HepG2 (cell line): ENCODE data around the gene CPT1C. TPM values are rescaled to one million over a fixed set of nuclear protein-coding genes. Genes with fewer than 3 reads are reported as not detected.

Experiments
- CC2D1A ChIP-seq: sonication (generic); formaldehyde crosslinking; IDR thresholded peaks from 2 replicates; pipeline ENCODE4 v1.8.1; 2023; ENCODE audit warnings: mild to moderate bottlenecking, missing genetic modification reagents
- FOXP4 ChIP-seq: sonication (generic); formaldehyde crosslinking; IDR thresholded peaks from 2 replicates; pipeline ENCODE4 v1.4.0; 2020; ENCODE audit warnings: missing genetic modification reagents
- ISL2 ChIP-seq: sonication (generic); formaldehyde crosslinking; IDR thresholded peaks from 2 replicates; pipeline ENCODE4 v1.5.0; 2020; ENCODE audit warnings: missing genetic modification reagents
- KDM4B ChIP-seq: sonication (generic); formaldehyde crosslinking; IDR thresholded peaks from 2 replicates; pipeline ENCODE4 v1.4.0; 2020; ENCODE audit warnings: missing genetic modification reagents
- MXD1 ChIP-seq: sonication (generic); formaldehyde crosslinking; IDR thresholded peaks from 2 replicates; pipeline ENCODE4 v1.4.0; 2020; ENCODE audit warnings: mild to moderate bottlenecking, missing genetic modification reagents
- NFAT5 ChIP-seq: sonication (generic); formaldehyde crosslinking; IDR thresholded peaks from 2 replicates; pipeline ENCODE4 v1.4.0; 2020; ENCODE audit warnings: missing genetic modification reagents
- PHF5A ChIP-seq: IDR thresholded peaks from one replicate; pipeline ENCODE4 v1.6.1; 2018; ENCODE audit warnings: low read depth, missing genetic modification reagents; ENCODE audit not compliant: unreplicated experiment
- POLR2G ChIP-seq: fragments of 200-400 bp; formaldehyde crosslinking; IDR thresholded peaks from 2 replicates; pipeline ENCODE4 v1.6.1; 2018; ENCODE audit warnings: mild to moderate bottlenecking, low read depth, low read length, moderate library complexity
- SALL2 ChIP-seq: sonication (generic); formaldehyde crosslinking; IDR thresholded peaks from 2 replicates; pipeline ENCODE4 v1.8.1; 2023; ENCODE audit warnings: mild to moderate bottlenecking, missing genetic modification reagents, inconsistent platforms
- TGIF2 ChIP-seq: IDR thresholded peaks from 2 replicates; pipeline ENCODE4 v1.6.1; 2016; ENCODE audit warnings: control low read depth, missing compliant biosample characterization
- ZNF33B ChIP-seq: sonication (generic); formaldehyde crosslinking; IDR thresholded peaks from 2 replicates; pipeline ENCODE4 v1.5.1; 2020; ENCODE audit warnings: mild to moderate bottlenecking, missing genetic modification reagents
- ZNF556 ChIP-seq: sonication (generic); formaldehyde crosslinking; IDR thresholded peaks from 2 replicates; pipeline ENCODE4 v1.4.0; 2020; ENCODE audit warnings: mild to moderate bottlenecking, missing genetic modification reagents, borderline replicate concordance
- ZNF792 ChIP-seq: IDR thresholded peaks from 2 replicates; pipeline ENCODE4 v1.6.1; 2016
- ZZZ3 ChIP-seq: sonication (generic); formaldehyde crosslinking; IDR thresholded peaks from 2 replicates; pipeline ENCODE4 v1.4.0; 2020; ENCODE audit warnings: missing genetic modification reagents, mild to moderate bottlenecking, borderline replicate concordance
- polyA plus RNA-seq, 8 experiments: library from polyadenylated mRNA; depleted of rRNA in 3 of 8; stranded (reverse) in 7 of 8; unstranded in 1 of 8; fragments of >200 nt; fragmentation: Illumina TruSeq in 4 of 8; extraction: Trizol in 4 of 8; gene quantifications; 2 replicates each; pipeline versions ENCODE4 v1.2.1 to v1.2.3, GENCODE V29; 2011 to 2016; ENCODE audit warnings: low read depth in 4 of 8, missing spikeins in 1 of 8, mixed read lengths in 1 of 8; ENCODE audit not compliant: insufficient read depth in 1 of 8
- total RNA-seq, 5 experiments: library from RNA; depleted of rRNA; stranded (reverse); fragments of >200 nt; fragmentation: Illumina TruSeq; extraction: Trizol; gene quantifications; 2 replicates each; pipeline ENCODE4 v1.2.3, GENCODE V29; 2016; ENCODE audit warnings: low read depth in 1 of 5
- TF ChIP-seq, protein P1 (sequence below): sonication (generic); formaldehyde crosslinking; IDR thresholded peaks from 2 replicates; pipeline ENCODE4 v1.4.0; 2020; ENCODE audit warnings: missing genetic modification reagents
- TF ChIP-seq, protein P2 (sequence below): sonication (generic); formaldehyde crosslinking; IDR thresholded peaks from 2 replicates; pipeline ENCODE4 v1.4.0; 2020; ENCODE audit warnings: mild to moderate bottlenecking, missing genetic modification reagents

CPT1C gene
- total and polyA plus RNA-seq, 2 of the 13 experiments (the other 11 are each of a cell fraction or from before 2014, with no cell fraction given): 0.18 TPM; not detected in 1

- TF ChIP-seq MXD1 (no peak), FOXP4 (CRISPR knock-in tag) (no peak), KDM4B (CRISPR knock-in tag) (no peak), CC2D1A (no peak), NFAT5 (CRISPR knock-in tag) (no peak), PHF5A (no peak), POLR2G (peak; percentile 79), ZNF556 (CRISPR knock-in tag) (0 out of 2 replicates have a peak, but pooled peaks have one; percentile 18), ZZZ3 (CRISPR knock-in tag) (no peak), ZNF792 (CRISPR knock-in tag) (no peak; the same call in 1 of the 2 replicates), ISL2 (CRISPR knock-in tag) (no peak), ZNF33B (CRISPR knock-in tag) (0 out of 2 replicates have a peak, but pooled peaks have one; percentile 62), SALL2 (CRISPR knock-in tag) (no peak), TGIF2 (CRISPR knock-in tag) (no peak)
- TF ChIP-seq, protein P1, sequence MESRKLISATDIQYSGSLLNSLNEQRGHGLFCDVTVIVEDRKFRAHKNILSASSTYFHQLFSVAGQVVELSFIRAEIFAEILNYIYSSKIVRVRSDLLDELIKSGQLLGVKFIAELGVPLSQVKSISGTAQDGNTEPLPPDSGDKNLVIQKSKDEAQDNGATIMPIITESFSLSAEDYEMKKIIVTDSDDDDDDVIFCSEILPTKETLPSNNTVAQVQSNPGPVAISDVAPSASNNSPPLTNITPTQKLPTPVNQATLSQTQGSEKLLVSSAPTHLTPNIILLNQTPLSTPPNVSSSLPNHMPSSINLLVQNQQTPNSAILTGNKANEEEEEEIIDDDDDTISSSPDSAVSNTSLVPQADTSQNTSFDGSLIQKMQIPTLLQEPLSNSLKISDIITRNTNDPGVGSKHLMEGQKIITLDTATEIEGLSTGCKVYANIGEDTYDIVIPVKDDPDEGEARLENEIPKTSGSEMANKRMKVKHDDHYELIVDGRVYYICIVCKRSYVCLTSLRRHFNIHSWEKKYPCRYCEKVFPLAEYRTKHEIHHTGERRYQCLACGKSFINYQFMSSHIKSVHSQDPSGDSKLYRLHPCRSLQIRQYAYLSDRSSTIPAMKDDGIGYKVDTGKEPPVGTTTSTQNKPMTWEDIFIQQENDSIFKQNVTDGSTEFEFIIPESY: 0 out of 2 replicates have a peak, but pooled peaks have one; percentile 40
- TF ChIP-seq, protein P2, sequence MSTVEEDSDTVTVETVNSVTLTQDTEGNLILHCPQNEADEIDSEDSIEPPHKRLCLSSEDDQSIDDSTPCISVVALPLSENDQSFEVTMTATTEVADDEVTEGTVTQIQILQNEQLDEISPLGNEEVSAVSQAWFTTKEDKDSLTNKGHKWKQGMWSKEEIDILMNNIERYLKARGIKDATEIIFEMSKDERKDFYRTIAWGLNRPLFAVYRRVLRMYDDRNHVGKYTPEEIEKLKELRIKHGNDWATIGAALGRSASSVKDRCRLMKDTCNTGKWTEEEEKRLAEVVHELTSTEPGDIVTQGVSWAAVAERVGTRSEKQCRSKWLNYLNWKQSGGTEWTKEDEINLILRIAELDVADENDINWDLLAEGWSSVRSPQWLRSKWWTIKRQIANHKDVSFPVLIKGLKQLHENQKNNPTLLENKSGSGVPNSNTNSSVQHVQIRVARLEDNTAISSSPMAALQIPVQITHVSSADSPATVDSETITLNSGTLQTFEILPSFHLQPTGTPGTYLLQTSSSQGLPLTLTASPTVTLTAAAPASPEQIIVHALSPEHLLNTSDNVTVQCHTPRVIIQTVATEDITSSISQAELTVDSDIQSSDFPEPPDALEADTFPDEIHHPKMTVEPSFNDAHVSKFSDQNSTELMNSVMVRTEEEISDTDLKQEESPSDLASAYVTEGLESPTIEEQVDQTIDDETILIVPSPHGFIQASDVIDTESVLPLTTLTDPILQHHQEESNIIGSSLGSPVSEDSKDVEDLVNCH (CRISPR knock-in tag): no peak
These were observed 26.5 kb upstream of the CPT1C start (continued) for GRCh38 chr19:49664171-49665035.
